ENCODE data around the gene HSP90AA1.

DNA sequence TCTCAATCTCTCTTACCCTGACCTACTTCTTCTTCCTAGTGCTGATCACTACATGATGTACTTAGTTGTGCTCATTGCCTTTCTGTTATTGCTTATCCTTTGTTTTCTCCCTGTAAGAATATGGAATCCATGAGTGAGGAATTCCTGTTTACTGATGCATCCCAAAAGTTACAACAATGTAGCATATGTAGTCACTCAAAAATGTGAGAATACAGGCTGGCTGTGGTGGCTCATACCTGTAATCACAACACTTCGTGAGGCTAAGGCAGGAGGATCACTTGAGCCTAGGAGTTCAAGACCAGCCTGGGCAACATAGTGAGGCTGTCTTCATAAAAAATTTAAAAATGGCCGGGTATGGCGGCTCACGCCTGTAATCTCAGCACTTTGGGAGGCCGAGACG is 44.9 kb upstream of the HSP90AA1 start:
- no peak for TF ChIP-seq CTCF (IDR thresholded peaks at IDR 0.05)
- no peak for TF ChIP-seq EP300 (IDR thresholded peaks at IDR 0.05)
- no peak for TF ChIP-seq POLR2AphosphoS5 (IDR thresholded peaks at IDR 0.05)
- no peak for TF ChIP-seq POLR2A (IDR thresholded peaks at IDR 0.05)
